Measurements from ENCODE around the gene TBCB.

DNA sequence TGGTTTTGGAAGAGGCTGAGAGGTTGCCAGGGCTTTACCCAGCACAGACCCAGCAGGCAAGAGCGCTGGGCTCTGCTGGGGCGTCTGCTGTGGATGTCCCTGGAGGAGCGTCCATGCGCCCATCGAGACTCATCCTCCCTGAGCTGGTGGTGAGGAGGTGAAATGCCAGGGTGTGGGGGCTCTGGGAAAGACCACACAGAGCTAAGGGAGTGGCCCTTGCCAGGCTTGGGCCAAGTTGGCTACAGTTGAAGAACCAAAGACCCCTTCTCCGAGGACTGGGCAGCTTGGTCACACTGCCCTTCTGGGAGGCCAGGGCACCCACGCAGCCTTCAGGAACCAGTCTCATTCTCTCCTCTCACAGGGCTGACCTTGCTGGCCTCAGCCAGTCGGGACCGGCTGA is 28.9 kb upstream of the TBCB start:
- TF ChIP-seq, protein P1, sequence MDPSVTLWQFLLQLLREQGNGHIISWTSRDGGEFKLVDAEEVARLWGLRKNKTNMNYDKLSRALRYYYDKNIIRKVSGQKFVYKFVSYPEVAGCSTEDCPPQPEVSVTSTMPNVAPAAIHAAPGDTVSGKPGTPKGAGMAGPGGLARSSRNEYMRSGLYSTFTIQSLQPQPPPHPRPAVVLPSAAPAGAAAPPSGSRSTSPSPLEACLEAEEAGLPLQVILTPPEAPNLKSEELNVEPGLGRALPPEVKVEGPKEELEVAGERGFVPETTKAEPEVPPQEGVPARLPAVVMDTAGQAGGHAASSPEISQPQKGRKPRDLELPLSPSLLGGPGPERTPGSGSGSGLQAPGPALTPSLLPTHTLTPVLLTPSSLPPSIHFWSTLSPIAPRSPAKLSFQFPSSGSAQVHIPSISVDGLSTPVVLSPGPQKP (IDR thresholded peaks at IDR 0.05; ENCODE audit: borderline replicate concordance, low read depth, low read length): no peak
- TF ChIP-seq, protein P2, sequence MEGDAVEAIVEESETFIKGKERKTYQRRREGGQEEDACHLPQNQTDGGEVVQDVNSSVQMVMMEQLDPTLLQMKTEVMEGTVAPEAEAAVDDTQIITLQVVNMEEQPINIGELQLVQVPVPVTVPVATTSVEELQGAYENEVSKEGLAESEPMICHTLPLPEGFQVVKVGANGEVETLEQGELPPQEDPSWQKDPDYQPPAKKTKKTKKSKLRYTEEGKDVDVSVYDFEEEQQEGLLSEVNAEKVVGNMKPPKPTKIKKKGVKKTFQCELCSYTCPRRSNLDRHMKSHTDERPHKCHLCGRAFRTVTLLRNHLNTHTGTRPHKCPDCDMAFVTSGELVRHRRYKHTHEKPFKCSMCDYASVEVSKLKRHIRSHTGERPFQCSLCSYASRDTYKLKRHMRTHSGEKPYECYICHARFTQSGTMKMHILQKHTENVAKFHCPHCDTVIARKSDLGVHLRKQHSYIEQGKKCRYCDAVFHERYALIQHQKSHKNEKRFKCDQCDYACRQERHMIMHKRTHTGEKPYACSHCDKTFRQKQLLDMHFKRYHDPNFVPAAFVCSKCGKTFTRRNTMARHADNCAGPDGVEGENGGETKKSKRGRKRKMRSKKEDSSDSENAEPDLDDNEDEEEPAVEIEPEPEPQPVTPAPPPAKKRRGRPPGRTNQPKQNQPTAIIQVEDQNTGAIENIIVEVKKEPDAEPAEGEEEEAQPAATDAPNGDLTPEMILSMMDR (conservative IDR thresholded peaks at IDR 0.05; ENCODE audit: low read depth, low read length): no peak
- TF ChIP-seq MAZ (IDR thresholded peaks at IDR 0.05; ENCODE audit: borderline replicate concordance, low read depth, low read length) (no peak), POLR2A (IDR thresholded peaks at IDR 0.05; ENCODE audit: low read depth, low read length) (no peak), MAFK (IDR thresholded peaks at IDR 0.05; ENCODE audit: low read depth, low read length) (no peak), RAD21 (IDR thresholded peaks at IDR 0.05; ENCODE audit: low read length) (no peak)
